G401 (cell line): ENCODE measurements around the gene FRY. TPM values are rescaled to one million over a fixed set of nuclear protein-coding genes. Genes with fewer than 3 reads are reported as not detected.
A peak's percentile ranks its signal among the peaks of the same experiment; 100 is the strongest.
"Not testable (repeated sequence)": the region's sequence is repeated elsewhere in the genome, so short reads cannot be mapped to it uniquely, and the experiment has no call there.

Experiments used
- DNase-seq: peaks from one replicate; pipeline ENCODE4 v3.0.0-alpha.2; 2015; ENCODE audit warnings: low spot score
- in situ Hi-C: cut with HindIII; loops from 2 replicates; pipeline ENCODE4 v1.10.0; 2016; ENCODE audit warnings: low sequenced_read_pairs, mixed read lengths
- total RNA-seq: library from RNA; depleted of rRNA; stranded (reverse); fragments of >200 nt; shearing (Covaris generic); gene quantifications from 2 replicates; pipeline ENCODE4 v1.2.3, GENCODE V29; 2014; rRNA removed

The FRY gene
- under 0.01 and 3.1 TPM in 2 replicates for total RNA-seq

DNA sequence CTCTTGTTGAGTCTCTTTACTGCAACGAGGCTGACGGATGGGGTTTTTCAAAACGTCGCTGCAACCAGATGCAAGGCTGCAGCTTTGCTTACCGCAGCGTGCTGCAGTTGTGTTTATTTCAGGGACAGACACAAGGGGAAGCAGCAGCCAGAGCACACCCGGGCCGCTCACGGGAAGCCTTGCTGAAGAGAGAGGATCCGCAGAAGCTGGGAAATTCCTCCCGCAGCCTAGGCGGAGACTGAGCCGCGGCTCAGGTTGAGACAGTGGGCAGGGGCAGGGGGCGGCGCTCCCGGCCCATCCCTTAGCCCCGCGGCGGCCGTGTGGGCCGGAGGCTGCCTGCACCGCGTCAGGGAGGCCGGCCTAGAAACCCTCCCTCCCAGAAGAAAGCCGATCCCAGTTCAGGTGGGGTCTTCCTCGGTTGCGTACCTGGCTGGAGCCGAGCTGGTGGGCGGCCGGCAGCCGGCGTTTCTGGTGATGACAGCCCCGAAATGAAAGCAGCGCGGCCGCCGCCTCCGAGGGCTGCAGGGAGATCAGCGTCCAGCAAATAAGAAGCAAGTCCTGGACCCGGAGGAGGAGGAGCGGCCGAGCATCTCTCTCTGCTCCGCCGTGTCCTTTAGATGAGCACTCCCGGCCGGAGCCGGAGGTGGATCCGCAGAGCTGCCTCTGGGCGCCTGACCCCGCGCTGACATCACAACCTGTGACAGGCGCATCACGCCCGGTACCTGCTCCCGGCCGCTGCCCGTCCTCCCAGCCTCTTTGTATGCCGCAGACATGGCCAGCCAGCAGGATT lies at the start of gene FRY:
TSS of gene FRY (plus strand) at position 750 of the 790 bp plus-strand sequence. CDS start at position 772, 22 bp downstream.
- in situ Hi-C loops: no loop called here
- DNase-seq: peak; percentile 93

GRCh38 chr13:31982124-31982523 lies 49.5 kb upstream of the FRY start:
- DNase-seq: no peak
- in situ Hi-C loops: no loop called here

DNA sequence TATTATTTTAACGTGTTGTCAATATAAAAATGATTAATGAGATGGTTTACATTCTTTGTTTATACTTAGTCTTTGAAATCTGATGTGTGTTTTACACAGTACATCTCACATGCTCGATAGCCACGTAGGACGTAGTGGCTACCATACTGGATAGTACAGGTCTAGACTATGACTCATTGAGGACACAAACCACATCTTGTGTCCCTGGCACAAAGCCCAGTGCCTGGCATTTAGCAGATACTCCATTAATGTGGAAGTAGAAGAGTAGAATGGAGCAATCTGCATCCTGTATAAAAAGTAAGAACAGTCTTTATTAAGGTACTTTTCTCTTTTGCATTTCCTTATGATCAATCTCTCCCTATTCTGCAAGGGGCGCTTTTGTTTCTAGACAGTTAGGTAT lies 49.0 kb upstream of the FRY start:
- in situ Hi-C loops: no loop called here

DNA sequence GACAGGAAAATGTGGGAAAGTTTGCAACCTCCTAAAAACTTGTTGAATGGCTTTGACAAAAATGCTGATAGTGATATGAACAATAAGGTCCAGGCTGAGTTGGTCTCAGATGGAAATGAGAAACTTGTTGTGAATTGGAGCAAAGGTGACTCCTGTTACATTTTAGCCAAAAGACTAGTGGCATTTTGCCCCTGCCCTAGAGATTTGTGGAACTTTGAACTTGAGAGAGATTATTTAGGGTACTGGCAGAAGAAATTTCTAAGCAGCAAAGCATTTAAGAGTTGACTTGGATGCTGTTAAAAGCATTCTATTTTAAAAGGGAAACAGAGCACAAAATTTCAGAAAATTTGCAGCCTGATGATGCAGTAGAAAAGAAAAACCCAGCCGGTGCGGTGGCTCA lies 47.9 kb upstream of the FRY start:
- in situ Hi-C loops, DNase-seq: not testable (repeated sequence)

More for the DNA sequence above, 49.0 kb upstream of the FRY start:
- DNase-seq: peak; percentile 63

GRCh38 chr13:31984388-31984787 lies 47.2 kb upstream of the FRY start:
- DNase-seq, in situ Hi-C loops: not testable (repeated sequence)

- in situ Hi-C loops: no loop called here
- DNase-seq: no peak
Observed at GRCh38 chr13:31986676-31987470, 44.7 kb upstream of the FRY start.

- in situ Hi-C loops: no loop called here
- no peak for DNase-seq
Observed at GRCh38 chr13:31987535-31988170, 43.9 kb upstream of the FRY start.

- in situ Hi-C loops, DNase-seq: not testable (repeated sequence)
Observed at GRCh38 chr13:31994367-31994766, 37.2 kb upstream of the FRY start.

DNA sequence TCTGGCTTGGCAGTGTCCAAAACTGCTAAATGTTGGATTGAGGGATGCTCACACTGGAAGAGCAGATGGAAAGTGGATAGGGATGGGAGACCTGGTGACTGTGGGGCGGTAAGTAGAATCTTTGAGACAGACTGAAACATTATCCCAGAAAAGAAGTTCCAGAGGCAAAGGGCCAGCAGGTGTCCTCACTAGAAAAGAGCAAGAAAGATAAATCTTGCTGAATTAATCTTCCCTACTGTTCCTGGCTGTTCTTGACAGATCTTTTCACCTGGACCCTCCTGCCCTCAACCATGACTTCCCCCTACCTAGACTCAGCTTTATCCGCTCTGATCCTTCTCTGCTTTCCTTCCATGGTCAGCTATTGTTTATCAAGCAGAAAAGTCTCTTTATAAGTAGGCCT lies 35.0 kb upstream of the FRY start:
- DNase-seq: no peak
- in situ Hi-C loops: no loop called here

DNA sequence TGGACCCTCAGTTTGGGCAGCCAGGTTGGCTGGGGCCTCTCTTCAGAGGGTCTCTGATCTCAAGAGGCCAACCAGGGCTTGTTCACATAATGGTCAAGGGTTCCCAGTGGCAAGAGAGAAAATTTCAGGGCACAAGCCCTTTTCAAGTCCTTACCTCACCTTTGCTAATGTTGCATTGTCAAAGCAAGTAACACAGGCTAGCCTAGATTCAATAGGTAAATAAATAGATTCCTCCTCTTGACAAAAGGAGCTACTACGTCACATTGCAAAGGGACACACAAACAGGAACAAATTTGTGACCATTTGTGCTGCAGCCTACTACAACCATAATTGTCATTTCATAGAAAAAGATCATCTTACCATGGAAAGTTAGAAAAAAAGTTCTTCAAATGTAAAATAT lies 33.9 kb upstream of the FRY start:
- DNase-seq: no peak
- in situ Hi-C loops: no loop called here

- in situ Hi-C loops: no loop called here
- DNase-seq: no peak
Observed at GRCh38 chr13:31998131-31998530, 33.4 kb upstream of the FRY start.

- in situ Hi-C loops: not testable (repeated sequence)
Observed at GRCh38 chr13:32000754-32001153, 30.8 kb upstream of the FRY start.

DNA sequence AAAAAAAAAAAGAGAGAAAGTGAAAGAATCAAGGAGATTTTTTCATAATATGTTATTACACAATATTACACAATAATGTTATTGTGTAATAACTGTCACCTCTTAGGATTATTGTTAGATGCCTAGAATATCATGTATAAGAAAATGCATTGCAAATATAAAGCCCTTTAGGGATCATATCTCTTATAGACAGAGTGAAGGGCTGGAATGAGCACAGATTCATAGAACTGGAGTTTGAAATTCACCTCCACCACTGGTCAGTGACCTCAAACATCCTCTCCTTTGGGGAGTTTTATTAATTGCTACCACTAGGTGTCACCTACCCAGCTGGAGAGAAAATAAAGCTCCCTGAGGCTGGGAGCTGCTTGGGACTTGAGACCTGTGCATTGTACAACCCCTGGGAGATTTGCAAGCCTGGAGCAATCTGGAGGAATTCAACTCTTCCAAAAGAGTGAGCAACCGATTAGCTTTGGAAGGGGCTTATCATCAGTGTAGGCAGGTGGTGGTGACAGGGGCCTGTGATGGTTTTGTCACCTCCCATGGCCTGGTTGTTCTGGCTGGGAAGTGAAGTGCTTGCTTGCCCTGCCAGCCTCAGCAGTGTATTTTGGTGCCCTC lies 30.3 kb upstream of the FRY start:
- in situ Hi-C loops: no loop called here
- no peak for DNase-seq

More at GRCh38 chr13:32000754-32001153, 30.8 kb upstream of the FRY start:
- DNase-seq: not testable (repeated sequence)

GRCh38 chr13:32001769-32002168 lies 29.8 kb upstream of the FRY start:
- DNase-seq: no peak
- in situ Hi-C loops: no loop called here

GRCh38 chr13:32002873-32003272 lies 28.7 kb upstream of the FRY start:
- no peak for DNase-seq
- in situ Hi-C loops: no loop called here

- in situ Hi-C loops: no loop called here
- DNase-seq: no peak
Observed at GRCh38 chr13:32007494-32007893, 24.1 kb upstream of the FRY start.

DNA sequence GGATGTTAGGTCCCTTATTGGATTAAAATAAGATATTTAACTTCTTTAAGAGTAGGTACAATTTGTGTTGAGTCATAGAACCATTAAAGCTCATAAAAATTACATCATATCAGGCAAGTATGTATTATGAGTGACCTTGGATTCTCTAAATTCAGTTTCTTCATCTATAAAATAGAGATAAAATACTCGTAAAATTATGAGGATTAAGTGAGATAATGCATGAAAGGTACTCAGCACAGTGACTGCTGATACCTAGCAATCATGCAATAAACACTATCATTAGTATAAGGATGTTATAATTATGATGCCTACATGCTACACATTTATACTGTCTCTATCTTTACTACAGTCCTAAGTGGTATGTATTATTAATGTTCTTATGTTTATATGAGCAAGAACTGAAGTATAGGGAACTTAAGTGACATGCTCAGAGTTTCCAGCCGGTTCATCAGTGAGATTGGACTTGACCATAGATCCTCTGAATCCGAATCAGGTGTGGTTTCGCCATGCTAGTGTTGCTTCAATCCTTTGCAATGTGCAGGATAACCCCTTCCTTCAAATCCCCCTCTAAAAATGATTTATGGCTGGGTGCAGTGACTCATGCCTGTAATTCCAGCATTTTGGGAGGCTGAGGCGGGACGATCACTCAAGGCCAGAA lies 22.9 kb upstream of the FRY start:
- in situ Hi-C loops: no loop called here
- DNase-seq: no peak

DNA sequence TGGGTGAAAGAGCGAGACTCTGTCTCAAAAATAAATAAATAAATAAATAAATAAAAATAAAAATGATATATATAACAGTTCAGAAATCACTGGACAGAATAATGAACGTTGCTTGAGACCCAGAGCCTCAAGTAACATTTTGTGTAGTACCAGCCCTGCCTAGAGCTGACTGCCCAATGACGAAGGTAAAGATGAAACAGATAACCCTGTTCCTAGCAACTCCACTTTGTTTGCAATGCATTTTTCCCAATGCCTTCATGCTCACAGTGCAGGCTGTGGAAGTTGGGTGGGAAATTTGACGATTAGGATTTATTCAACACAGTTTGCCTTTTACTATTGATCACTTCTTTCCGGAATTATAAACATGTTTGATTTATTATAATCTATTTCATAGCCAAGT lies 22.2 kb upstream of the FRY start:
- DNase-seq: no peak
- in situ Hi-C loops: no loop called here

GRCh38 chr13:32010136-32010535 lies 21.4 kb upstream of the FRY start:
- in situ Hi-C loops: no loop called here

More at GRCh38 chr13:32010136-32010535, 21.4 kb upstream of the FRY start:
- peak; percentile 69 for DNase-seq
